Thyroid gland (tissue), 4 donors: ENCODE results near the gene SNW1. TPM values are rescaled to one million over a fixed set of nuclear protein-coding genes. Genes with fewer than 3 reads are reported as not detected.

ENCODE experiments used
- DNase-seq, 2 donors: peaks; one replicate each; pipeline ENCODE4 v3.0.0-alpha.2; 2019
- H3K27ac ChIP-seq, 3 donors: fragments of 200-600 bp; sonication (generic); 1 replicate in 2 of 3; 2 replicates in 1 of 3; pipeline ENCODE4 v1.5.1; 2016 to 2019; ENCODE audit warnings: mild to moderate bottlenecking in 1 of 3, moderate library complexity in 1 of 3
- H3K27me3 ChIP-seq: fragments of 200-600 bp; sonication (generic); one replicate; pipeline ENCODE4 v1.5.1; 2019
- H3K36me3 ChIP-seq, 2 donors: fragments of 200-600 bp; sonication (generic); one replicate each; pipeline ENCODE4 v1.5.1; 2016 to 2019
- H3K4me1 ChIP-seq, 2 donors: fragments of 200-600 bp; sonication (generic); one replicate each; pipeline ENCODE4 v1.5.1; 2017 to 2019
- H3K4me3 ChIP-seq, 3 donors: fragments of 200-600 bp; sonication (generic); replicated peaks in 1 of 3; 1 replicate in 2 of 3; 2 replicates in 1 of 3; pipeline ENCODE4 v1.5.1; 2016; ENCODE audit warnings: mild to moderate bottlenecking in 1 of 3
- H3K9me3 ChIP-seq: fragments of 200-600 bp; sonication (generic); one replicate; pipeline ENCODE4 v1.5.1; 2017
- POLR2A ChIP-seq, 2 donors: fragments of 450-650 bp; IDR thresholded peaks; one replicate each; pipeline ENCODE4 v1.6.1; 2017; ENCODE audit warnings: antibody characterized with exemption in 2 of 2, mild to moderate bottlenecking in 2 of 2, moderate library complexity in 1 of 2
- WGBS, 2 donors: methylation state at CpG; one replicate each; pipeline ENCODE4 v1.1.5; 2017; 5-methylcytosine and 5-hydroxymethylcytosine counted together
- intact Hi-C: fragments of 100-400 bp; cut with DNase I; formaldehyde crosslinking; loops from one replicate; pipeline ENCODE4 v1.15.1; 2023
- total RNA-seq, 4 donors: library from RNA; depleted of rRNA; stranded (reverse); fragments of >200 nt; gene quantifications; one replicate each; pipeline ENCODE4 v1.2.3, GENCODE V29; 2016
- TF ChIP-seq, protein P1 (sequence below), 6 experiments: fragments of 200-600 bp in 3 of 6; fragments of 450-650 bp in 3 of 6; sonication (generic) in 3 of 6; IDR thresholded peaks; one replicate each; pipeline ENCODE4 v1.5.1; 2016 to 2019; ENCODE audit warnings: antibody characterized with exemption in 6 of 6, mild to moderate bottlenecking in 2 of 6, inconsistent platforms in 1 of 6, moderate library complexity in 1 of 6

SNW1 gene
- total RNA-seq, 4 donors from 2014 or later, result 53.9 to 85.5 (median 67.8) TPM

DNA sequence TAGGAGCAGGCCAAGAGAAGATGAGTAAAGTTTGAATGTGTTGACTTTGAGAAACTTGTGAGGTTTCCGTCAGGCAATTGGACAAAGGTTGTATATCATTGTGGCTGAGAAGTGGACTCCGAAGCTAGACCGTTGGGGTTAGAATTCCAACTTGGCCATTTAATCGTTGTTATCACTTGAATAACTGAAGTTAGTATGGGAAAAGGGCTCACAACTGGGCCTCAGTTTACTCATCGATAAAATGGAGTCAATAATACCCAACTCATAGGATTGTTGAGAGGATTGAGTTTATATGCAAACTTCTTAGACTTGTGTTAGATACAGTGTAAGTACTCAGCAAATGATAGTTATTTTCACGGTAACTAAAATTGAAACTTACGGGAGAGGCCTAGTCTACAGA is 52.2 kb downstream of the SNW1 start:
- peaks cover 9 to 17% of the 10 kb centered on the region in 2 donors for H3K36me3 ChIP-seq
- intact Hi-C loops, result loop anchor here (5.0 kb wide), 1 partner anchor 246 kb away; no protein-coding TSS in a partner anchor
- peaks cover 20 to 27% of the 10 kb centered on the region in 2 donors for H3K4me1 ChIP-seq
- H3K4me3 ChIP-seq, result peak overlapping the region; percentile 68 to 97 (median 79)
- H3K27me3 ChIP-seq, result no peaks in the 10 kb centered on the region
- no peak overlapping the region for H3K27ac ChIP-seq
- DNase-seq, result no peak
- WGBS, 2 donors, result 18 to 21% methylated on average over 7 of the region's 7 CpGs
- H3K9me3 ChIP-seq, result no peaks in the 10 kb centered on the region
- TF ChIP-seq, protein P1, sequence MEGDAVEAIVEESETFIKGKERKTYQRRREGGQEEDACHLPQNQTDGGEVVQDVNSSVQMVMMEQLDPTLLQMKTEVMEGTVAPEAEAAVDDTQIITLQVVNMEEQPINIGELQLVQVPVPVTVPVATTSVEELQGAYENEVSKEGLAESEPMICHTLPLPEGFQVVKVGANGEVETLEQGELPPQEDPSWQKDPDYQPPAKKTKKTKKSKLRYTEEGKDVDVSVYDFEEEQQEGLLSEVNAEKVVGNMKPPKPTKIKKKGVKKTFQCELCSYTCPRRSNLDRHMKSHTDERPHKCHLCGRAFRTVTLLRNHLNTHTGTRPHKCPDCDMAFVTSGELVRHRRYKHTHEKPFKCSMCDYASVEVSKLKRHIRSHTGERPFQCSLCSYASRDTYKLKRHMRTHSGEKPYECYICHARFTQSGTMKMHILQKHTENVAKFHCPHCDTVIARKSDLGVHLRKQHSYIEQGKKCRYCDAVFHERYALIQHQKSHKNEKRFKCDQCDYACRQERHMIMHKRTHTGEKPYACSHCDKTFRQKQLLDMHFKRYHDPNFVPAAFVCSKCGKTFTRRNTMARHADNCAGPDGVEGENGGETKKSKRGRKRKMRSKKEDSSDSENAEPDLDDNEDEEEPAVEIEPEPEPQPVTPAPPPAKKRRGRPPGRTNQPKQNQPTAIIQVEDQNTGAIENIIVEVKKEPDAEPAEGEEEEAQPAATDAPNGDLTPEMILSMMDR (IDR thresholded peaks at IDR 0.05), result no peak
- no peak for TF ChIP-seq POLR2A (IDR thresholded peaks at IDR 0.05)

GRCh38 chr14:77707724-77708408 is 53.1 kb downstream of the SNW1 start, which contains the start of the genes ALKBH1 and SLIRP:
Gene ALKBH1 (minus strand): TSS chr14:77708023. CDS start chr14:77708004, 19 bp downstream.
Gene SLIRP (plus strand): TSS chr14:77708103. CDS start chr14:77708112, 9 bp downstream.
- TF ChIP-seq POLR2A (IDR thresholded peaks at IDR 0.05), result peak in 1 of 2 donors; percentile 69
- TF ChIP-seq, protein P1 (IDR thresholded peaks at IDR 0.05), result no peak
- Histone ChIP-seq H3K4me3 (peak within 1 kb of the TSS; percentile 68 to 97 (median 79)), H3K27ac (peak within 1 kb of the TSS in 2 of 3 donors; percentile 31 to 53), H3K9me3 (no peaks in the 10 kb centered on the region), H3K36me3 (peaks cover 8 to 25% of the 10 kb centered on the region in 2 donors), H3K4me1 (peaks cover 20 to 27% of the 10 kb centered on the region in 2 donors), H3K27me3 (no peaks in the 10 kb centered on the region)
- intact Hi-C loops, result loop anchor here (5.0 kb wide), 1 partner anchor 246 kb away; no protein-coding TSS in a partner anchor
- DNase-seq, result peak; percentile 85 to 89
- 0% methylated on average over 31 to 33 of the region's 49 CpGs for WGBS, 2 donors

GRCh38 chr14:77707355-77707723 is 53.6 kb downstream of the SNW1 start:
- Histone ChIP-seq H3K4me3 (peak overlapping the region; percentile 68 to 97 (median 79)), H3K9me3 (no peaks in the 10 kb centered on the region), H3K4me1 (peaks cover 20 to 27% of the 10 kb centered on the region in 2 donors), H3K27me3 (no peaks in the 10 kb centered on the region), H3K27ac (peak overlapping the region in 2 of 3 donors; percentile 31 to 53), H3K36me3 (peaks cover 12 to 27% of the 10 kb centered on the region in 2 donors)
- 0 to 1% methylated on average over 14 of the region's 14 CpGs for WGBS, 2 donors
- DNase-seq, result peak; percentile 15 to 20
- intact Hi-C loops, result loop anchor here (5.0 kb wide), 1 partner anchor 245 kb away; no protein-coding TSS in a partner anchor
- TF ChIP-seq, protein P1 (IDR thresholded peaks at IDR 0.05), result peak in 1 of 6 experiments; percentile 14
- no peak for TF ChIP-seq POLR2A (IDR thresholded peaks at IDR 0.05)

GRCh38 chr14:77691259-77691658 is 69.7 kb downstream of the SNW1 start:
- Histone ChIP-seq H3K4me3 (no peak overlapping the region), H3K27ac (no peak overlapping the region), H3K4me1 (no peaks in the 10 kb centered on the region), H3K9me3 (no peaks in the 10 kb centered on the region), H3K36me3 (peaks cover 0 to 4% of the 10 kb centered on the region in 2 donors), H3K27me3 (no peaks in the 10 kb centered on the region)
- TF ChIP-seq, protein P1 (IDR thresholded peaks at IDR 0.05), result no peak
- no peak for TF ChIP-seq POLR2A (IDR thresholded peaks at IDR 0.05)
- DNase-seq, result peak; percentile 40 to 50
- WGBS, 2 donors, result 85 to 90% methylated on average over 2 of the region's 2 CpGs
- intact Hi-C loops, result no loop called here

DNA sequence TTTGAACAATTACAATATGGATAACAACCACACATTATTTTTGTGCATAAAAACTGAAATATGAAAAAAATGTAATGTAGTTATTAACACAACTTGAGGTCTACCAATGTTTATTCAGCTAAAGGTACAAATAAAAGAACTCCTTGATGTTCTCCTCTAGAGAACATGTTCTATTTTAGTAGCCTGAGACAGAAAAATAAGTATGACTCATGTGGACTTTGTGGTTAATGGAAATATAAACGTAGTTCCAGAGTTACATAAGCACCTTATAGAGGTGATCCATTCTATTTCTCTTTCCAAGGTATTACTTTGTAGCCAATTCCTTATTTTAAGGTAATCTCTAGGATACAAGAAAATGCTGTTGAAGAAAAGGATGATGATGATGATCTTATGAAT is 78.8 kb downstream of the SNW1 start:
- Histone ChIP-seq H3K4me3 (no peak overlapping the region), H3K27me3 (no peaks in the 10 kb centered on the region), H3K36me3 (peaks cover 0 to 8% of the 10 kb centered on the region in 2 donors), H3K27ac (no peak overlapping the region), H3K4me1 (no peaks in the 10 kb centered on the region), H3K9me3 (no peaks in the 10 kb centered on the region)
- intact Hi-C loops, result no loop called here
- no peak for DNase-seq
- WGBS, 2 donors, result 64 to 73% methylated on average over 1 of the region's 1 CpG
- TF ChIP-seq, protein P1 (IDR thresholded peaks at IDR 0.05), result no peak
- TF ChIP-seq POLR2A (IDR thresholded peaks at IDR 0.05), result no peak
